ENCODE measurements around the gene CDH22.

- TF ChIP-seq CTCF (IDR thresholded peaks at IDR 0.05): no peak
- TF ChIP-seq POLR2AphosphoS5 (IDR thresholded peaks at IDR 0.05; ENCODE audit: insufficient read depth in 1 of 2, low read depth in 1 of 2): no peak
- no peak for TF ChIP-seq POLR2A (IDR thresholded peaks at IDR 0.05)
Observed at GRCh38 chr20:46227272-46227767, 81.0 kb downstream of the CDH22 start.
